K562 (cell line): ENCODE measurements around the gene DNAJC11. TPM values are rescaled to one million over a fixed set of nuclear protein-coding genes. Genes with fewer than 3 reads are reported as not detected.

Experiments used
- polyA plus RNA-seq, 8 experiments: library from polyadenylated mRNA; depleted of rRNA in 4 of 8; stranded (reverse) in 5 of 8; unstranded in 3 of 8; fragments of >200 nt; fragmentation: Nextera tagmentation in 2 of 8; fragmentation: Illumina TruSeq in 1 of 8; extraction: Ambion mirVana in 2 of 8; extraction: Trizol in 1 of 8; gene quantifications; 2 replicates each; pipeline versions ENCODE4 v1.2.1 to v1.2.3, GENCODE V29; 2011 to 2014; ENCODE audit warnings: inconsistent platforms in 1 of 8, missing spikeins in 1 of 8
- total RNA-seq, 7 experiments: library from RNA; depleted of rRNA in 6 of 7; stranded (reverse); fragments of >200 nt in 6 of 7; fragmentation: Illumina TruSeq in 2 of 7; extraction: Trizol in 2 of 7; gene quantifications; 2 replicates each; pipeline versions ENCODE4 v1.2.1 to v1.2.3, GENCODE V29; 2011 to 2021; ENCODE audit warnings: low replicate concordance in 1 of 7

Gene DNAJC11
- total and polyA plus RNA-seq, 9 of the 15 experiments (the other 6 are each of a cell fraction or from before 2014, with no cell fraction given) = 14.1 to 123 (median 76.6) TPM

Other genes with a start within 250 kb of the DNAJC11 start
Only the 7 nearest of the 9 such genes appear.
- 47.3 and 58.4 TPM in 2 replicates for gene NOL9, start 147.3 kb downstream of the DNAJC11 start, total RNA-seq (2014; rRNA removed)
- gene NOL9, start 147.3 kb downstream of the DNAJC11 start, total RNA-seq (2014; rRNA removed; fragmentation: Illumina TruSeq; extraction: Trizol) = 62.5 and 63.6 TPM in 2 replicates
- gene NOL9, start 147.3 kb downstream of the DNAJC11 start, total RNA-seq (2015; rRNA removed; fragmentation: Illumina TruSeq; extraction: Trizol) = 52.8 and 56.5 TPM in 2 replicates
- 76.5 and 79.3 TPM in 2 replicates for gene NOL9, start 147.3 kb downstream of the DNAJC11 start, total RNA-seq (2021)
- gene NOL9, start 147.3 kb downstream of the DNAJC11 start, polyA plus RNA-seq (2011; rRNA removed) = 52.3 and 52.7 TPM in 2 replicates
- 25.8 and 30.1 TPM in 2 replicates for gene NOL9, start 147.3 kb downstream of the DNAJC11 start, polyA plus RNA-seq (2014; fragmentation: Illumina TruSeq; extraction: Trizol)
- 10 to 100 TPM in 1 of 2 experiments, 1 to 10 TPM in 1; 5.6 to 10.1 TPM for gene NOL9, start 147.3 kb downstream of the DNAJC11 start, polyA plus RNA-seq (2014; fragmentation: Nextera tagmentation; extraction: Ambion mirVana)
- 35.6 and 40.0 TPM in 2 replicates for gene NOL9, start 147.3 kb downstream of the DNAJC11 start, polyA plus RNA-seq (2014; rRNA removed)
- gene TAS1R1, start 146.5 kb downstream of the DNAJC11 start, total RNA-seq (2014; rRNA removed) = not detected in 2 replicates
- not detected in 2 replicates for gene TAS1R1, start 146.5 kb downstream of the DNAJC11 start, total RNA-seq (2014; rRNA removed; fragmentation: Illumina TruSeq; extraction: Trizol)
- gene TAS1R1, start 146.5 kb downstream of the DNAJC11 start, total RNA-seq (2015; rRNA removed; fragmentation: Illumina TruSeq; extraction: Trizol) = not detected in 2 replicates
- gene TAS1R1, start 146.5 kb downstream of the DNAJC11 start, total RNA-seq (2021) = not detected in 2 replicates
- gene TAS1R1, start 146.5 kb downstream of the DNAJC11 start, polyA plus RNA-seq (2011; rRNA removed) = 0.04 and 0.06 TPM in 2 replicates
- not detected in 2 replicates for gene TAS1R1, start 146.5 kb downstream of the DNAJC11 start, polyA plus RNA-seq (2014; fragmentation: Illumina TruSeq; extraction: Trizol)
- not detected for gene TAS1R1, start 146.5 kb downstream of the DNAJC11 start, polyA plus RNA-seq (2014; fragmentation: Nextera tagmentation; extraction: Ambion mirVana)
- not detected in 2 replicates for gene TAS1R1, start 146.5 kb downstream of the DNAJC11 start, polyA plus RNA-seq (2014; rRNA removed)
- 42.4 and 52.4 TPM in 2 replicates for gene ZBTB48, start 121.8 kb downstream of the DNAJC11 start, total RNA-seq (2014; rRNA removed)
- 17.2 and 19.8 TPM in 2 replicates for gene ZBTB48, start 121.8 kb downstream of the DNAJC11 start, total RNA-seq (2014; rRNA removed; fragmentation: Illumina TruSeq; extraction: Trizol)
- 44.5 and 55.4 TPM in 2 replicates for gene ZBTB48, start 121.8 kb downstream of the DNAJC11 start, total RNA-seq (2015; rRNA removed; fragmentation: Illumina TruSeq; extraction: Trizol)
- gene ZBTB48, start 121.8 kb downstream of the DNAJC11 start, total RNA-seq (2021) = 52.9 and 55.3 TPM in 2 replicates
- 29.5 and 57.2 TPM in 2 replicates for gene ZBTB48, start 121.8 kb downstream of the DNAJC11 start, polyA plus RNA-seq (2011; rRNA removed)
- 24.9 and 40.6 TPM in 2 replicates for gene ZBTB48, start 121.8 kb downstream of the DNAJC11 start, polyA plus RNA-seq (2014; fragmentation: Illumina TruSeq; extraction: Trizol)
- 1 to 10 TPM; 1.9 to 7.4 TPM for gene ZBTB48, start 121.8 kb downstream of the DNAJC11 start, polyA plus RNA-seq (2014; fragmentation: Nextera tagmentation; extraction: Ambion mirVana)
- gene ZBTB48, start 121.8 kb downstream of the DNAJC11 start, polyA plus RNA-seq (2014; rRNA removed) = 50.9 and 66.9 TPM in 2 replicates
- 26.4 and 32.3 TPM in 2 replicates for gene KLHL21, start 98.9 kb downstream of the DNAJC11 start, total RNA-seq (2014; rRNA removed)
- 10.0 and 12.6 TPM in 2 replicates for gene KLHL21, start 98.9 kb downstream of the DNAJC11 start, total RNA-seq (2014; rRNA removed; fragmentation: Illumina TruSeq; extraction: Trizol)
- gene KLHL21, start 98.9 kb downstream of the DNAJC11 start, total RNA-seq (2015; rRNA removed; fragmentation: Illumina TruSeq; extraction: Trizol) = 22.4 and 23.6 TPM in 2 replicates
- 39.6 and 42.1 TPM in 2 replicates for gene KLHL21, start 98.9 kb downstream of the DNAJC11 start, total RNA-seq (2021)
- gene KLHL21, start 98.9 kb downstream of the DNAJC11 start, polyA plus RNA-seq (2011; rRNA removed) = 11.0 and 14.9 TPM in 2 replicates
- gene KLHL21, start 98.9 kb downstream of the DNAJC11 start, polyA plus RNA-seq (2014; fragmentation: Illumina TruSeq; extraction: Trizol) = 17.5 and 24.2 TPM in 2 replicates
- 1 to 10 TPM; 2.1 to 2.2 TPM for gene KLHL21, start 98.9 kb downstream of the DNAJC11 start, polyA plus RNA-seq (2014; fragmentation: Nextera tagmentation; extraction: Ambion mirVana)
- gene KLHL21, start 98.9 kb downstream of the DNAJC11 start, polyA plus RNA-seq (2014; rRNA removed) = 21.0 and 22.2 TPM in 2 replicates
- 12.6 and 13.8 TPM in 2 replicates for gene PHF13, start 88.1 kb downstream of the DNAJC11 start, total RNA-seq (2014; rRNA removed)
- 11.7 and 12.6 TPM in 2 replicates for gene PHF13, start 88.1 kb downstream of the DNAJC11 start, total RNA-seq (2014; rRNA removed; fragmentation: Illumina TruSeq; extraction: Trizol)
- gene PHF13, start 88.1 kb downstream of the DNAJC11 start, total RNA-seq (2015; rRNA removed; fragmentation: Illumina TruSeq; extraction: Trizol) = 9.8 and 10.3 TPM in 2 replicates
- 30.2 and 36.1 TPM in 2 replicates for gene PHF13, start 88.1 kb downstream of the DNAJC11 start, total RNA-seq (2021)
- 8.8 and 9.6 TPM in 2 replicates for gene PHF13, start 88.1 kb downstream of the DNAJC11 start, polyA plus RNA-seq (2011; rRNA removed)
- 17.9 and 21.5 TPM in 2 replicates for gene PHF13, start 88.1 kb downstream of the DNAJC11 start, polyA plus RNA-seq (2014; fragmentation: Illumina TruSeq; extraction: Trizol)
- gene PHF13, start 88.1 kb downstream of the DNAJC11 start, polyA plus RNA-seq (2014; fragmentation: Nextera tagmentation; extraction: Ambion mirVana) = 1 to 10 TPM; 1.8 TPM
- 13.2 and 13.3 TPM in 2 replicates for gene PHF13, start 88.1 kb downstream of the DNAJC11 start, polyA plus RNA-seq (2014; rRNA removed)
- 31.2 and 37.6 TPM in 2 replicates for gene THAP3, start 76.9 kb downstream of the DNAJC11 start, total RNA-seq (2014; rRNA removed)
- gene THAP3, start 76.9 kb downstream of the DNAJC11 start, total RNA-seq (2014; rRNA removed; fragmentation: Illumina TruSeq; extraction: Trizol) = 7.4 and 9.5 TPM in 2 replicates
- 23.3 and 24.4 TPM in 2 replicates for gene THAP3, start 76.9 kb downstream of the DNAJC11 start, total RNA-seq (2015; rRNA removed; fragmentation: Illumina TruSeq; extraction: Trizol)
- 18.2 and 22.1 TPM in 2 replicates for gene THAP3, start 76.9 kb downstream of the DNAJC11 start, total RNA-seq (2021)
- gene THAP3, start 76.9 kb downstream of the DNAJC11 start, polyA plus RNA-seq (2011; rRNA removed) = 12.7 and 18.9 TPM in 2 replicates
- 20.0 and 23.0 TPM in 2 replicates for gene THAP3, start 76.9 kb downstream of the DNAJC11 start, polyA plus RNA-seq (2014; fragmentation: Illumina TruSeq; extraction: Trizol)
- 1 to 10 TPM; 1.9 to 7.0 TPM for gene THAP3, start 76.9 kb downstream of the DNAJC11 start, polyA plus RNA-seq (2014; fragmentation: Nextera tagmentation; extraction: Ambion mirVana)
- gene THAP3, start 76.9 kb downstream of the DNAJC11 start, polyA plus RNA-seq (2014; rRNA removed) = 28.1 and 29.3 TPM in 2 replicates
- gene CAMTA1, start 83.6 kb upstream of the DNAJC11 start, total RNA-seq (2014; rRNA removed) = 41.8 and 43.9 TPM in 2 replicates
- gene CAMTA1, start 83.6 kb upstream of the DNAJC11 start, total RNA-seq (2014; rRNA removed; fragmentation: Illumina TruSeq; extraction: Trizol) = 61.2 and 66.8 TPM in 2 replicates
- 53.0 and 65.9 TPM in 2 replicates for gene CAMTA1, start 83.6 kb upstream of the DNAJC11 start, total RNA-seq (2015; rRNA removed; fragmentation: Illumina TruSeq; extraction: Trizol)
- 72.4 and 74.7 TPM in 2 replicates for gene CAMTA1, start 83.6 kb upstream of the DNAJC11 start, total RNA-seq (2021)
- gene CAMTA1, start 83.6 kb upstream of the DNAJC11 start, polyA plus RNA-seq (2011; rRNA removed) = 45.4 and 57.4 TPM in 2 replicates
- 137 and 161 TPM in 2 replicates for gene CAMTA1, start 83.6 kb upstream of the DNAJC11 start, polyA plus RNA-seq (2014; fragmentation: Illumina TruSeq; extraction: Trizol)
- 10 to 100 TPM; 59.8 to 77.4 TPM for gene CAMTA1, start 83.6 kb upstream of the DNAJC11 start, polyA plus RNA-seq (2014; fragmentation: Nextera tagmentation; extraction: Ambion mirVana)
- 81.0 and 98.3 TPM in 2 replicates for gene CAMTA1, start 83.6 kb upstream of the DNAJC11 start, polyA plus RNA-seq (2014; rRNA removed)